Mesothelial cell of epicardium (in vitro differentiated cells): ENCODE data around the gene PHTF1. TPM values are rescaled to one million over a fixed set of nuclear protein-coding genes. Genes with fewer than 3 reads are reported as not detected.

Source experiments
- DNase-seq, 2 experiments: peaks; one replicate each; pipeline ENCODE4 v3.0.0; 2021; ENCODE audit warnings: low spot score in 2 of 2; ENCODE audit not compliant: unreplicated experiment in 2 of 2
- H3K27ac Mint-ChIP-seq: 2 replicates; pipeline ENCODE4 v1.8.0; 2021; ENCODE audit warnings: mixed read lengths
- H3K27me3 Mint-ChIP-seq: 2 replicates; pipeline ENCODE4 v1.8.0; 2021; ENCODE audit warnings: low read depth, mixed read lengths
- H3K36me3 Mint-ChIP-seq: 2 replicates; pipeline ENCODE4 v1.8.0; 2021; ENCODE audit warnings: mixed read lengths
- H3K4me1 Mint-ChIP-seq: 2 replicates; pipeline ENCODE4 v1.8.0; 2021; ENCODE audit warnings: mixed read lengths
- H3K4me3 Mint-ChIP-seq: 2 replicates; pipeline ENCODE4 v1.8.0; 2021; ENCODE audit warnings: mild to moderate bottlenecking, moderate library complexity, mixed read lengths
- H3K9me3 Mint-ChIP-seq: 2 replicates; pipeline ENCODE4 v1.8.0; 2021; ENCODE audit warnings: mixed read lengths
- total RNA-seq: library from RNA; stranded (reverse); gene quantifications from 3 replicates; pipeline ENCODE4 v1.2.1, GENCODE V29; 2021
- TF ChIP-seq, protein P1 (sequence below): fragments of 200-600 bp; sonication (generic); IDR thresholded peaks from one replicate; pipeline ENCODE4 v1.5.0; 2021; ENCODE audit warnings: antibody characterized with exemption; ENCODE audit not compliant: unreplicated experiment

The PHTF1 gene
- total RNA-seq, 1 donor from 2014 or later = 26.7 TPM

- Mint-ChIP-seq H3K9me3 (peaks cover 10% of the 10 kb centered on the region), H3K36me3 (peaks cover 15% of the 10 kb centered on the region), H3K4me3 (no peak overlapping the region), H3K27me3 (no peaks in the 10 kb centered on the region), H3K4me1 (peaks cover 26% of the 10 kb centered on the region), H3K27ac (no peak overlapping the region)
- TF ChIP-seq, protein P1, sequence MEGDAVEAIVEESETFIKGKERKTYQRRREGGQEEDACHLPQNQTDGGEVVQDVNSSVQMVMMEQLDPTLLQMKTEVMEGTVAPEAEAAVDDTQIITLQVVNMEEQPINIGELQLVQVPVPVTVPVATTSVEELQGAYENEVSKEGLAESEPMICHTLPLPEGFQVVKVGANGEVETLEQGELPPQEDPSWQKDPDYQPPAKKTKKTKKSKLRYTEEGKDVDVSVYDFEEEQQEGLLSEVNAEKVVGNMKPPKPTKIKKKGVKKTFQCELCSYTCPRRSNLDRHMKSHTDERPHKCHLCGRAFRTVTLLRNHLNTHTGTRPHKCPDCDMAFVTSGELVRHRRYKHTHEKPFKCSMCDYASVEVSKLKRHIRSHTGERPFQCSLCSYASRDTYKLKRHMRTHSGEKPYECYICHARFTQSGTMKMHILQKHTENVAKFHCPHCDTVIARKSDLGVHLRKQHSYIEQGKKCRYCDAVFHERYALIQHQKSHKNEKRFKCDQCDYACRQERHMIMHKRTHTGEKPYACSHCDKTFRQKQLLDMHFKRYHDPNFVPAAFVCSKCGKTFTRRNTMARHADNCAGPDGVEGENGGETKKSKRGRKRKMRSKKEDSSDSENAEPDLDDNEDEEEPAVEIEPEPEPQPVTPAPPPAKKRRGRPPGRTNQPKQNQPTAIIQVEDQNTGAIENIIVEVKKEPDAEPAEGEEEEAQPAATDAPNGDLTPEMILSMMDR = no peak
- no peak for DNase-seq
Observed at GRCh38 chr1:113662101-113662500, 97.2 kb downstream of the PHTF1 start.

- peak overlapping the region; percentile 75 for H3K27ac Mint-ChIP-seq
- DNase-seq = no peak
- no peak overlapping the region for H3K4me3 Mint-ChIP-seq
- no peaks in the 10 kb centered on the region for H3K27me3 Mint-ChIP-seq
- H3K36me3 Mint-ChIP-seq = peaks cover 4% of the 10 kb centered on the region
- TF ChIP-seq, protein P1 = no peak
- H3K4me1 Mint-ChIP-seq = peaks cover 29% of the 10 kb centered on the region
- no peaks in the 10 kb centered on the region for H3K9me3 Mint-ChIP-seq
Observed at GRCh38 chr1:113660088-113660487, 99.2 kb downstream of the PHTF1 start.

- no peak for DNase-seq
- no peak overlapping the region for H3K4me3 Mint-ChIP-seq
- H3K27me3 Mint-ChIP-seq = no peaks in the 10 kb centered on the region
- H3K36me3 Mint-ChIP-seq = peaks cover 4% of the 10 kb centered on the region
- H3K27ac Mint-ChIP-seq = peak overlapping the region; percentile 75
- no peaks in the 10 kb centered on the region for H3K9me3 Mint-ChIP-seq
- TF ChIP-seq, protein P1 = no peak
- H3K4me1 Mint-ChIP-seq = peaks cover 29% of the 10 kb centered on the region
Observed at GRCh38 chr1:113659556-113659955, 99.7 kb downstream of the PHTF1 start.

GRCh38 chr1:113659035-113659434 is 100.3 kb downstream of the PHTF1 start:
- Mint-ChIP-seq H3K36me3 (peaks cover 4% of the 10 kb centered on the region), H3K27me3 (no peaks in the 10 kb centered on the region), H3K27ac (peak overlapping the region; percentile 75), H3K4me3 (no peak overlapping the region), H3K4me1 (peaks cover 29% of the 10 kb centered on the region), H3K9me3 (no peaks in the 10 kb centered on the region)
- DNase-seq = no peak
- TF ChIP-seq, protein P1 = no peak

DNA sequence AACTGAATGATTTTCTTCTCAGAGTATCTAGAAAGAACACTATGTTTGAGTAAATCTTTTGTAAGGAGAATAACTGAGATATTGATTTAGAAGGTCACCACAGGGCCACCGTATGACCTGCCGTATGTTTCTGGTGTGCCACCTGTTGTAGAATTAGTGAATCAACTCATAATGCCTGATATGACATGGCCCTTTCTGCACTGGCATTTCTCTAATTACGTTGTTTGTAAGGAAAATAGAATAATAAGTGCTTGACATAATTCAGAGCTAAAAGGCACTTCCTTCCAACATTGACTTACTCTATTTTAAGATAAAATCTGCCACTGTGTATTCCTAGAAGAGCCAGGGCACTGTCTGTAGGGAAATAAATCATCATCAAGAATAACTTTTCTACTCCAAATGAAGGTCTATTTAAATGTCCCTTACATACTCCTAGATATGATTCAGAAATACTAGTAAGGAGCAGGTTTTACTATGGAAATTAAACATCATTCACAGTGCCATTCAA is 101.7 kb downstream of the PHTF1 start:
- Mint-ChIP-seq H3K27me3 (no peaks in the 10 kb centered on the region), H3K36me3 (peaks cover 4% of the 10 kb centered on the region), H3K4me1 (peaks cover 28% of the 10 kb centered on the region), H3K9me3 (no peaks in the 10 kb centered on the region), H3K27ac (peak overlapping the region; percentile 37), H3K4me3 (no peak overlapping the region)
- no peak for DNase-seq
- TF ChIP-seq, protein P1 = no peak

DNA sequence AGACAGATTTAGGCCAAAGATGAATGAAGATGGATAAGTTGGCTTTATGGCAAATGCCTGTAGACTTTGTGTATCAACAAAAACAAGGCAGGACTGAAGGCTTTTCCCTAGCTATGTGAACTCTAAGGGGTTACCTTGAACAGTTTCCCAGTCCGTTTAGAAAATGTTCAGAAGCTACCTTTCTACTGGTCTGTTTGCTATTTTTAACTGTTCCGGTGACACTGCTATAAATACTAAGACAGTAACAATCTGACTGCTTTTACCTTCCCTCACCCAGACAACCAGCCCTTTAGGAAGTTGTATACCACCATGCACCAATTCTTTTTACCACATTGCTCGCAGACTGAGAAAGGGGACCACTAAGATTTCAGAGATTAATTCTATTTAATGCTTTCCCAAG is 102.2 kb downstream of the PHTF1 start:
- Mint-ChIP-seq H3K4me1 (peaks cover 28% of the 10 kb centered on the region), H3K36me3 (peaks cover 4% of the 10 kb centered on the region), H3K9me3 (no peaks in the 10 kb centered on the region), H3K4me3 (no peak overlapping the region), H3K27ac (peak overlapping the region; percentile 59), H3K27me3 (no peaks in the 10 kb centered on the region)
- TF ChIP-seq, protein P1 = no peak
- DNase-seq = no peak
